ENCODE data around the gene MPEG1. TPM values are rescaled to one million over a fixed set of nuclear protein-coding genes. Genes with fewer than 3 reads are reported as not detected.

Gene MPEG1
- total RNA-seq, 4 donors from 2014 or later, result 28.3 to 80.5 (median 52.4) TPM

DNA sequence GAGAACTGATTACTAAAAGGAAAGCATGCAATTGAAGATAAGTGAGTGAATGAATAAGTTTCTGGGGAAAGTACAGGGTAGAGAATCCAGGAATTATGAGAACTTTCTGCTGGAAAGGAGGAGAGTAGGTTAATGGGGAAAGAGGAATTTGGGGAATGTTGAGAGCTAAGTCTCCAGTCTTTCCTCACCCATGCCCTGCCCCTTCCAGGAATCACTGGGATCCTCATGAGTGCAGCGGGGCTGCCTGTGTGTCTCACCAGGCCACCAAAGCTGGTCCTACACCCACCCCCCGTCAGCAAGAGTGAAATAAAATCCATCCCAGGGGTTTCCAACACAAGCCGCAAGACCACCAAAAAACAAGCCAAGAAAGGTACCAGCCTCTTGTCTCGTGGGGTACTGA, 23.8 kb downstream of the MPEG1 start:
- TF ChIP-seq, protein P1, sequence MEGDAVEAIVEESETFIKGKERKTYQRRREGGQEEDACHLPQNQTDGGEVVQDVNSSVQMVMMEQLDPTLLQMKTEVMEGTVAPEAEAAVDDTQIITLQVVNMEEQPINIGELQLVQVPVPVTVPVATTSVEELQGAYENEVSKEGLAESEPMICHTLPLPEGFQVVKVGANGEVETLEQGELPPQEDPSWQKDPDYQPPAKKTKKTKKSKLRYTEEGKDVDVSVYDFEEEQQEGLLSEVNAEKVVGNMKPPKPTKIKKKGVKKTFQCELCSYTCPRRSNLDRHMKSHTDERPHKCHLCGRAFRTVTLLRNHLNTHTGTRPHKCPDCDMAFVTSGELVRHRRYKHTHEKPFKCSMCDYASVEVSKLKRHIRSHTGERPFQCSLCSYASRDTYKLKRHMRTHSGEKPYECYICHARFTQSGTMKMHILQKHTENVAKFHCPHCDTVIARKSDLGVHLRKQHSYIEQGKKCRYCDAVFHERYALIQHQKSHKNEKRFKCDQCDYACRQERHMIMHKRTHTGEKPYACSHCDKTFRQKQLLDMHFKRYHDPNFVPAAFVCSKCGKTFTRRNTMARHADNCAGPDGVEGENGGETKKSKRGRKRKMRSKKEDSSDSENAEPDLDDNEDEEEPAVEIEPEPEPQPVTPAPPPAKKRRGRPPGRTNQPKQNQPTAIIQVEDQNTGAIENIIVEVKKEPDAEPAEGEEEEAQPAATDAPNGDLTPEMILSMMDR (IDR thresholded peaks at IDR 0.05; ENCODE audit: low read depth), result no peak

- TF ChIP-seq, protein P1 (IDR thresholded peaks at IDR 0.05; ENCODE audit: low read depth), result no peak
These were observed 25.1 kb downstream of the MPEG1 start for GRCh38 chr11:59187587-59187986.

DNA sequence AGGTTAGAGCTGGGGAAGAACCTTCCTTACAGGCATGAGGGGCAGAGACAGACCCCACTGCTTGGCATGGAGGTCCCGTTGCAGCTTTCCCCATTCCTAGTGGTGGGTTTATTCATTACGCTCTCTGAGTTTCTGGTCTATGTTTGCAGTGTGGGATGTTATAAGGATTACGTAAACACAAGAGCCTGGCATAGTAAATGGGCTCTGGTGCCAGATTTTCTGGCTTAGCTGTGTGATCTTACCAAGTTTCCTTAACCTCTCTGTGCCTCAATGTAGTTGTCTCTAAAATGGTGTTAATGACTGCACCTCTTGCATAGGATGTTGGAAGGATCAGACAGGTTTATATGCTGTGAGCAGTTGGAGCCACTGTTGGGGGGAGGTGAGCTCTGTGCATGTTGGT, 25.7 kb downstream of the MPEG1 start:
- TF ChIP-seq, protein P1 (IDR thresholded peaks at IDR 0.05; ENCODE audit: low read depth), result no peak

- TF ChIP-seq, protein P1 (IDR thresholded peaks at IDR 0.05; ENCODE audit: low read depth), result no peak
These were observed 26.6 kb downstream of the MPEG1 start for GRCh38 chr11:59186130-59186594.

- TF ChIP-seq, protein P1 (IDR thresholded peaks at IDR 0.05; ENCODE audit: low read depth), result no peak
These were observed 27.3 kb downstream of the MPEG1 start for GRCh38 chr11:59185386-59185945.

DNA sequence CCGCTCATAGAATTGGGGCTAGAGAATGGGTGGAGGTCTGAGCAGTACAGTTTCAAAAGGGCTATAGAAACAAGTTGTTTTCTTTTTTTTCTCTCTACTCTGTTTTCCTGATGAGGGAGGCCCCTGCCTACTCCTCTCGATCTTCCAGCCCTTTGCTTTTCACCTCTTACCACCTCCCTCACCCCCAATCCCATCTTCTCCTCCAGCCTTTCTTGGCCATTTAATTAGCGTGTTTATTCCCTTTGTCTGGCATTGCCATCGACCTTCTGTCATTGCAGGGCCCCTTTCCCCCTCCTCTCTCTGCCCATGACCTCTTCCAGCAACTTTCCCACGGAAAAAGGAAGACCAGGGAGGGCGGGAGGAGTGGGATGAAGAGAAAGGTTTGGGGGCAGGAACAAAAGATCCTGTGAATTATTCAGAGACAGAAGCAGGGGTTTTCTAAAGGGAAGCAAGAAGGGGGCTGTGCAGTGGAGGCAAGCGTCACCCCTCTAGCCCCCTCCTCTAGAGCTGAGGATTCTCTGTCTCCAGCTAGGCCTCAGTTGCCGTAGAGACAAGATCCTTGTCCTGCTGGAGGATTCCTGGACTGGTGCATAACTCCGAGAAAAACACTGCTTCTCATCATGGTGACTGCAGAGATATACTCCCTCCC, 27.9 kb downstream of the MPEG1 start:
- TF ChIP-seq, protein P1 (IDR thresholded peaks at IDR 0.05; ENCODE audit: low read depth), result no peak

DNA sequence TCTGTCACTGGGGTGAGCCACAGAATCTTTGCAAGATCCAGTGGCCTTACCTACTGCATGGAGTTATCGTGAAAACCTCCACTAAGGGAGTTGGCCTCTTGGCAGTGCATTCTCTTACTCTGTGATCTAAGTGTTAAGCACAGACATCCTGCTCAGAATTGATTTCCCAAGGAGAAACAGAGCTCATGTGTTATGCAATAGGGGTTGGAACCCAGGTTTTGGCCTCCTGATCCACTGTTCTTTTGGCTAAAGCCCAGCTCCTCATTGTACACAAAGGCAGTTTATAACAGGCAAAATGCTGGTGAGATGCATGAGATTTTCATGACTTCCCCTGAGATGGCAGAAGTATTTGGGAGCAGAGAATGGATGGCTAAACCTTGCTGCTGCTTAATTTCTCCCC, 29.0 kb downstream of the MPEG1 start:
- TF ChIP-seq, protein P1 (IDR thresholded peaks at IDR 0.05; ENCODE audit: low read depth), result no peak
